HepG2 (cell line): Measurements from ENCODE around the gene DNAJC18. TPM values are rescaled to one million over a fixed set of nuclear protein-coding genes. Genes with fewer than 3 reads are reported as not detected.
A peak's percentile ranks its signal among the peaks of the same experiment; 100 is the strongest.

Experiments used
- ELF4 ChIP-seq: sonication (generic); formaldehyde crosslinking; IDR thresholded peaks from 2 replicates; pipeline ENCODE4 v1.5.0; 2020; ENCODE audit warnings: missing genetic modification reagents, mild to moderate bottlenecking, moderate library complexity, borderline replicate concordance
- KDM3A ChIP-seq: IDR thresholded peaks from 2 replicates; pipeline ENCODE4 v1.6.1; 2018; ENCODE audit warnings: low read depth, missing compliant biosample characterization
- KDM4B ChIP-seq: sonication (generic); formaldehyde crosslinking; IDR thresholded peaks from 2 replicates; pipeline ENCODE4 v1.4.0; 2020; ENCODE audit warnings: missing genetic modification reagents
- KDM6A ChIP-seq: IDR thresholded peaks from 2 replicates; pipeline ENCODE4 v1.6.1; 2016; ENCODE audit warnings: low read depth
- MXD4 ChIP-seq: IDR thresholded peaks from 2 replicates; pipeline ENCODE4 v1.6.1; 2016; ENCODE audit warnings: mild to moderate bottlenecking, missing biosample characterization, missing genetic modification reagents
- NR2F1 ChIP-seq, 2 experiments: fragments of 450-650 bp in 1 of 2; formaldehyde crosslinking in 1 of 2; IDR thresholded peaks; 2 replicates each; pipeline versions ENCODE4 v1.5.0 to v1.6.1; 2016 to 2020; ENCODE audit warnings: mild to moderate bottlenecking in 1 of 2, missing compliant biosample characterization in 1 of 2, missing genetic modification reagents in 1 of 2, moderate library complexity in 1 of 2
- PREB ChIP-seq: sonication (generic); formaldehyde crosslinking; IDR thresholded peaks from 2 replicates; pipeline ENCODE4 v1.4.0; 2020; ENCODE audit warnings: missing genetic modification reagents
- RAD51 ChIP-seq: fragments of 450-650 bp; IDR thresholded peaks from 2 replicates; pipeline ENCODE4 v1.6.1; 2016; ENCODE audit warnings: borderline replicate concordance
- SALL2 ChIP-seq: sonication (generic); formaldehyde crosslinking; IDR thresholded peaks from 2 replicates; pipeline ENCODE4 v1.8.1; 2023; ENCODE audit warnings: mild to moderate bottlenecking, missing genetic modification reagents, inconsistent platforms
- SIX4 ChIP-seq: sonication (generic); formaldehyde crosslinking; IDR thresholded peaks from 2 replicates; pipeline ENCODE4 v1.4.0; 2020; ENCODE audit warnings: missing genetic modification reagents
- SMARCC2 ChIP-seq: fragments of 450-650 bp; IDR thresholded peaks from 2 replicates; pipeline ENCODE4 v1.6.1; 2017; ENCODE audit warnings: antibody characterized with exemption, mild to moderate bottlenecking
- SOX6 ChIP-seq, 2 experiments: fragments of 450-650 bp in 1 of 2; sonication (generic) in 1 of 2; formaldehyde crosslinking in 1 of 2; IDR thresholded peaks; 2 replicates each; pipeline versions ENCODE4 v1.4.0 to v1.6.1; 2017 to 2020; ENCODE audit warnings: antibody characterized with exemption in 1 of 2, mild to moderate bottlenecking in 1 of 2, missing genetic modification reagents in 1 of 2
- TEF ChIP-seq: sonication (generic); formaldehyde crosslinking; IDR thresholded peaks from 2 replicates; pipeline ENCODE4 v1.5.0; 2020; ENCODE audit warnings: missing genetic modification reagents
- ZNF12 ChIP-seq: sonication (generic); formaldehyde crosslinking; IDR thresholded peaks from 2 replicates; pipeline ENCODE4 v1.5.0; 2020; ENCODE audit warnings: missing genetic modification reagents
- ZNF20 ChIP-seq: sonication (generic); formaldehyde crosslinking; IDR thresholded peaks from 2 replicates; pipeline ENCODE4 v1.4.0; 2020; ENCODE audit warnings: mild to moderate bottlenecking, moderate library complexity, missing genetic modification reagents
- ZNF274 ChIP-seq: sonication (generic); formaldehyde crosslinking; IDR thresholded peaks from 2 replicates; pipeline ENCODE4 v1.5.1; 2020; ENCODE audit warnings: mild to moderate bottlenecking, missing genetic modification reagents
- ZNF431 ChIP-seq: sonication (generic); formaldehyde crosslinking; IDR thresholded peaks from 2 replicates; pipeline ENCODE4 v1.9.0; 2022; ENCODE audit warnings: missing genetic modification reagents, low read depth, mild to moderate bottlenecking, borderline replicate concordance
- ZNF619 ChIP-seq: sonication (generic); formaldehyde crosslinking; IDR thresholded peaks from 2 replicates; pipeline ENCODE4 v1.4.0; 2020; ENCODE audit warnings: mild to moderate bottlenecking, missing genetic modification reagents
- ZNF639 ChIP-seq: conservative IDR thresholded peaks from 2 replicates; pipeline ENCODE4 v1.6.1; 2018; ENCODE audit warnings: missing genetic modification reagents
- ZNF7 ChIP-seq: IDR thresholded peaks from 2 replicates; pipeline ENCODE4 v1.6.1; 2016; ENCODE audit warnings: missing biosample characterization, missing genetic modification reagents
- ZNF75D ChIP-seq: sonication (generic); formaldehyde crosslinking; IDR thresholded peaks from 2 replicates; pipeline ENCODE4 v1.8.1; 2023; ENCODE audit warnings: missing genetic modification reagents, mild to moderate bottlenecking, borderline replicate concordance
- ZSCAN29 ChIP-seq: sonication (generic); formaldehyde crosslinking; conservative IDR thresholded peaks from 2 replicates; pipeline ENCODE4 v1.4.0; 2020; ENCODE audit warnings: mild to moderate bottlenecking, missing genetic modification reagents
- polyA plus RNA-seq, 8 experiments: library from polyadenylated mRNA; depleted of rRNA in 3 of 8; stranded (reverse) in 7 of 8; unstranded in 1 of 8; fragments of >200 nt; fragmentation: Illumina TruSeq in 4 of 8; extraction: Trizol in 4 of 8; gene quantifications; 2 replicates each; pipeline versions ENCODE4 v1.2.1 to v1.2.3, GENCODE V29; 2011 to 2016; ENCODE audit warnings: low read depth in 4 of 8, missing spikeins in 1 of 8, mixed read lengths in 1 of 8; ENCODE audit not compliant: insufficient read depth in 1 of 8
- total RNA-seq, 5 experiments: library from RNA; depleted of rRNA; stranded (reverse); fragments of >200 nt; fragmentation: Illumina TruSeq; extraction: Trizol; gene quantifications; 2 replicates each; pipeline ENCODE4 v1.2.3, GENCODE V29; 2016; ENCODE audit warnings: low read depth in 1 of 5
- TF ChIP-seq, protein P1 (sequence below): sonication (generic); formaldehyde crosslinking; IDR thresholded peaks from 2 replicates; pipeline ENCODE4 v1.4.0; 2020; ENCODE audit warnings: low read depth, missing genetic modification reagents

The DNAJC18 gene
- total and polyA plus RNA-seq, 2 of the 13 experiments (the other 11 are each of a cell fraction or from before 2014, with no cell fraction given) = 6.5 to 6.6 TPM

GRCh38 chr5:139403787-139404483 lies 35.4 kb downstream of the DNAJC18 start, which contains the start of gene SPATA24 (continued):
- TF ChIP-seq NR2F1 (CRISPR knock-in tag; IDR thresholded peaks at IDR 0.05) = no peak
- TF ChIP-seq SOX6 (IDR thresholded peaks at IDR 0.05) = no peak
- TF ChIP-seq SOX6 (CRISPR knock-in tag; IDR thresholded peaks at IDR 0.05) = 0 out of 2 replicates have a peak, but pooled peaks have one; percentile 24
- peak; percentile 91 for TF ChIP-seq ZNF274 (CRISPR knock-in tag)
- TF ChIP-seq ZNF12 (CRISPR knock-in tag) = no peak
- TF ChIP-seq MXD4 (CRISPR knock-in tag) = 0 out of 2 replicates have a peak, but pooled peaks have one; percentile 37
- TF ChIP-seq ZNF75D (CRISPR knock-in tag) = no peak
- TF ChIP-seq RAD51 = no peak
- TF ChIP-seq SALL2 (CRISPR knock-in tag) = no peak
- no peak for TF ChIP-seq ZNF7
- TF ChIP-seq PREB = no peak
- no peak for TF ChIP-seq ZNF20 (CRISPR knock-in tag)
- no peak for TF ChIP-seq SIX4 (CRISPR knock-in tag)
- TF ChIP-seq KDM6A = no peak
- no peak for TF ChIP-seq TEF (CRISPR knock-in tag)
- TF ChIP-seq KDM4B (CRISPR knock-in tag) = no peak; the same call in 1 of the 2 replicates
- TF ChIP-seq, protein P1, sequence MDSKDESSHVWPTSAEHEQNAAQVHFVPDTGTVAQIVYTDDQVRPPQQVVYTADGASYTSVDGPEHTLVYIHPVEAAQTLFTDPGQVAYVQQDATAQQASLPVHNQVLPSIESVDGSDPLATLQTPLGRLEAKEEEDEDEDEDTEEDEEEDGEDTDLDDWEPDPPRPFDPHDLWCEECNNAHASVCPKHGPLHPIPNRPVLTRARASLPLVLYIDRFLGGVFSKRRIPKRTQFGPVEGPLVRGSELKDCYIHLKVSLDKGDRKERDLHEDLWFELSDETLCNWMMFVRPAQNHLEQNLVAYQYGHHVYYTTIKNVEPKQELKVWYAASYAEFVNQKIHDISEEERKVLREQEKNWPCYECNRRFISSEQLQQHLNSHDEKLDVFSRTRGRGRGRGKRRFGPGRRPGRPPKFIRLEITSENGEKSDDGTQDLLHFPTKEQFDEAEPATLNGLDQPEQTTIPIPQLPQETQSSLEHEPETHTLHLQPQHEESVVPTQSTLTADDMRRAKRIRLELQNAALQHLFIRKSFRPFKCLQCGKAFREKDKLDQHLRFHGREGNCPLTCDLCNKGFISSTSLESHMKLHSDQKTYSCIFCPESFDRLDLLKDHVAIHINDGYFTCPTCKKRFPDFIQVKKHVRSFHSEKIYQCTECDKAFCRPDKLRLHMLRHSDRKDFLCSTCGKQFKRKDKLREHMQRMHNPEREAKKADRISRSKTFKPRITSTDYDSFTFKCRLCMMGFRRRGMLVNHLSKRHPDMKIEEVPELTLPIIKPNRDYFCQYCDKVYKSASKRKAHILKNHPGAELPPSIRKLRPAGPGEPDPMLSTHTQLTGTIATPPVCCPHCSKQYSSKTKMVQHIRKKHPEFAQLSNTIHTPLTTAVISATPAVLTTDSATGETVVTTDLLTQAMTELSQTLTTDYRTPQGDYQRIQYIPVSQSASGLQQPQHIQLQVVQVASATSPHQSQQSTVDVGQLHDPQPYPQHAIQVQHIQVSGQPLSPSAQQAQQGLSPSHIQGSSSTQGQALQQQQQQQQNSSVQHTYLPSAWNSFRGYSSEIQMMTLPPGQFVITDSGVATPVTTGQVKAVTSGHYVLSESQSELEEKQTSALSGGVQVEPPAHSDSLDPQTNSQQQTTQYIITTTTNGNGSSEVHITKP (CRISPR knock-in tag) = peak; percentile 93
- 0 out of 2 replicates have a peak, but pooled peaks have one; percentile 69 for TF ChIP-seq ZNF619 (CRISPR knock-in tag)
- no peak for TF ChIP-seq ELF4
- no peak for TF ChIP-seq ZNF639 (CRISPR knock-in tag)
- TF ChIP-seq SMARCC2 = no peak
- TF ChIP-seq ZNF431 (CRISPR knock-in tag) = no peak
- no peak for TF ChIP-seq ZSCAN29 (CRISPR knock-in tag)
- TF ChIP-seq KDM3A (CRISPR knock-in tag) = no peak
